IMR-90 (cell line): ENCODE results near the gene ANK3. TPM values are rescaled to one million over a fixed set of nuclear protein-coding genes. Genes with fewer than 3 reads are reported as not detected.

Experiments
- ATAC-seq: fragments of 200-7000 bp; cut with Tn5 transposase; 2 replicates; pipeline ENCODE4 v1.9.1; 2020; ENCODE audit warnings: low read depth, mild to moderate bottlenecking, moderate library complexity
- BruUV-seq: library from RNA; stranded (reverse); fragments of 400-500 nt; replicated peaks from 2 replicates; lab custom pipeline; 2021; lab: Mats Ljungman, UMichigan
- CTCF ChIA-PET: fragments of 300-600 bp; formaldehyde crosslinking; extraction: SDS; loops from one replicate; lab custom pipeline; 2021; ENCODE audit warnings: antibody characterized with exemption; lab: Yijun Ruan, JAX
- POLR2A ChIA-PET: fragments of 300-600 bp; sonication (Branson Sonifier 250); formaldehyde crosslinking; loops from one replicate; lab custom pipeline; 2022; ENCODE audit warnings: antibody characterized with exemption; ENCODE audit not compliant: unreplicated experiment; lab: Charles Lee
- DNase-seq: peaks from one replicate; pipeline ENCODE4 v3.0.0; 2013
- H2AFZ ChIP-seq: replicated peaks from 2 replicates; pipeline ENCODE3; 2013; ENCODE audit warnings: low read length, mild to moderate bottlenecking; ENCODE audit not compliant: poor library complexity
- H2AK5ac ChIP-seq: 2 replicates; pipeline ENCODE4 v1.6.1; 2013; ENCODE audit warnings: low read depth, low read length, inconsistent platforms
- H2AK9ac ChIP-seq: replicated peaks from 2 replicates; pipeline ENCODE3; 2013; ENCODE audit warnings: mild to moderate bottlenecking, low read depth, low read length, moderate library complexity; ENCODE audit not compliant: poor library complexity
- H2BK120ac ChIP-seq: 2 replicates; pipeline ENCODE4 v1.6.1; 2013; ENCODE audit warnings: low read depth, low read length, inconsistent platforms
- H2BK15ac ChIP-seq: 3 replicates; pipeline ENCODE4 v1.6.1; 2013; ENCODE audit warnings: low read depth, low read length, inconsistent platforms
- H2BK20ac ChIP-seq: 2 replicates; pipeline ENCODE4 v1.6.1; 2013; ENCODE audit warnings: low read depth, mild to moderate bottlenecking, inconsistent platforms, low read length, moderate library complexity
- H2BK5ac ChIP-seq: 2 replicates; pipeline ENCODE4 v1.6.1; 2013; ENCODE audit warnings: mild to moderate bottlenecking, low read depth, low read length, inconsistent platforms; ENCODE audit not compliant: poor library complexity, severe bottlenecking
- H3K14ac ChIP-seq: replicated peaks from 2 replicates; pipeline ENCODE4 v1.6.1; 2013; ENCODE audit warnings: low read depth, low read length, inconsistent platforms
- H3K18ac ChIP-seq: 2 replicates; pipeline ENCODE4 v1.6.1; 2013; ENCODE audit warnings: low read depth, low read length, control low read depth
- H3K23ac ChIP-seq: 2 replicates; pipeline ENCODE4 v1.6.1; 2013; ENCODE audit warnings: low read depth, low read length, inconsistent platforms
- H3K27ac ChIP-seq: 2 replicates; pipeline ENCODE4 v1.5.1; 2013; ENCODE audit warnings: mild to moderate bottlenecking, control low read depth, low read length; ENCODE audit not compliant: insufficient read depth
- H3K27me3 ChIP-seq: 2 replicates; pipeline ENCODE4 v1.6.1; 2013; ENCODE audit warnings: low read length; ENCODE audit not compliant: control insufficient read depth, insufficient read depth
- H3K36me3 ChIP-seq: 2 replicates; pipeline ENCODE4 v1.6.1; 2013; ENCODE audit warnings: low read length, mixed read lengths; ENCODE audit not compliant: control insufficient read depth, insufficient read depth
- H3K4ac ChIP-seq: 2 replicates; pipeline ENCODE4 v1.6.1; 2013; ENCODE audit warnings: low read depth, low read length, inconsistent platforms
- H3K4me1 ChIP-seq: 2 replicates; pipeline ENCODE4 v1.6.1; 2013; ENCODE audit warnings: low read length, mixed read lengths; ENCODE audit not compliant: control insufficient read depth, insufficient read depth
- H3K4me2 ChIP-seq: 2 replicates; pipeline ENCODE4 v1.6.1; 2013; ENCODE audit warnings: low read depth, mild to moderate bottlenecking, control low read depth, low read length, moderate library complexity
- H3K4me3 ChIP-seq: 2 replicates; pipeline ENCODE4 v1.5.1; 2013; ENCODE audit warnings: low read depth, mild to moderate bottlenecking, control low read depth, low read length, moderate library complexity; ENCODE audit not compliant: insufficient read depth
- H3K56ac ChIP-seq: 2 replicates; pipeline ENCODE4 v1.6.1; 2013; ENCODE audit warnings: low read length, inconsistent platforms; ENCODE audit not compliant: insufficient read depth; ENCODE audit errors: extremely low read depth
- H3K79me1 ChIP-seq, 2 experiments: 2 replicates each; pipeline ENCODE4 v1.6.1; 2013; ENCODE audit warnings: low read length in 2 of 2, inconsistent platforms in 1 of 2, low read depth in 1 of 2
- H3K9ac ChIP-seq: 2 replicates; pipeline ENCODE4 v1.6.1; 2013; ENCODE audit warnings: low read depth, low read length, control low read depth
- H3K9me1 ChIP-seq: 2 replicates; pipeline ENCODE4 v1.6.1; 2013; ENCODE audit warnings: low read length, inconsistent platforms; ENCODE audit not compliant: insufficient read depth
- H3K9me3 ChIP-seq: 2 replicates; pipeline ENCODE4 v1.6.1; 2013; ENCODE audit warnings: low read length; ENCODE audit not compliant: control insufficient read depth, insufficient read depth
- H4K20me1 ChIP-seq: 2 replicates; pipeline ENCODE4 v1.6.1; 2013; ENCODE audit warnings: low read length, inconsistent platforms; ENCODE audit not compliant: insufficient read depth
- H4K5ac ChIP-seq: 2 replicates; pipeline ENCODE4 v1.6.1; 2013; ENCODE audit warnings: mild to moderate bottlenecking, low read depth, low read length, control low read depth
- H4K8ac ChIP-seq, 2 experiments: 2 replicates each; pipeline ENCODE4 v1.6.1; 2013; ENCODE audit warnings: low read depth in 2 of 2, low read length in 2 of 2, control low read depth in 1 of 2, inconsistent platforms in 1 of 2
- H4K91ac ChIP-seq: 2 replicates; pipeline ENCODE4 v1.6.1; 2013; ENCODE audit warnings: low read depth, low read length, inconsistent platforms; ENCODE audit not compliant: insufficient read depth
- BHLHE40 ChIP-seq: fragments of 150-350 bp; IDR thresholded peaks from 2 replicates; pipeline ENCODE4 v1.6.1; 2016; ENCODE audit warnings: mild to moderate bottlenecking, low read depth, low read length
- CEBPB ChIP-seq: IDR thresholded peaks from 2 replicates; pipeline ENCODE4 v1.6.1; 2012; ENCODE audit warnings: low read depth, low read length, improper control_type of control experiment
- CHD1 ChIP-seq: IDR thresholded peaks from 2 replicates; pipeline ENCODE4 v1.6.1; 2012; ENCODE audit warnings: low read depth, low read length, improper control_type of control experiment
- MAFK ChIP-seq: IDR thresholded peaks from 2 replicates; pipeline ENCODE4 v1.6.1; 2012; ENCODE audit warnings: low read depth, low read length, improper control_type of control experiment
- MAZ ChIP-seq: IDR thresholded peaks from 2 replicates; pipeline ENCODE4 v1.6.1; 2012; ENCODE audit warnings: low read depth, mild to moderate bottlenecking, low read length, improper control_type of control experiment, moderate library complexity, borderline replicate concordance
- NFE2L2 ChIP-seq: fragments of 150-350 bp; IDR thresholded peaks from 2 replicates; pipeline ENCODE4 v1.6.1; 2016; ENCODE audit warnings: low read depth, mild to moderate bottlenecking, low read length
- POLR2A ChIP-seq: IDR thresholded peaks from 2 replicates; pipeline ENCODE4 v1.6.1; 2012; ENCODE audit warnings: mild to moderate bottlenecking, low read depth, low read length
- RAD21 ChIP-seq: IDR thresholded peaks from 2 replicates; pipeline ENCODE4 v1.6.1; 2012; ENCODE audit warnings: low read length, improper control_type of control experiment
- RCOR1 ChIP-seq: IDR thresholded peaks from 2 replicates; pipeline ENCODE4 v1.6.1; 2012; ENCODE audit warnings: mild to moderate bottlenecking, low read length, improper control_type of control experiment; ENCODE audit not compliant: insufficient replicate concordance
- RFX5 ChIP-seq: IDR thresholded peaks from 2 replicates; pipeline ENCODE4 v1.8.0; 2012; ENCODE audit warnings: low read depth, mild to moderate bottlenecking, low read length, moderate library complexity
- SMC3 ChIP-seq: fragments of 150-350 bp; IDR thresholded peaks from 2 replicates; pipeline ENCODE4 v1.6.1; 2016; ENCODE audit warnings: low read depth, mild to moderate bottlenecking, antibody characterized with exemption, low read length, moderate library complexity
- dilution Hi-C: fragments of 300-500 bp; cut with HindIII; formaldehyde crosslinking; loops from one replicate; pipeline ENCODE4 v1.14.3; 2018; ENCODE audit warnings: low sequenced_read_pairs; ENCODE audit not compliant: unreplicated experiment
- in situ Hi-C: fragments of 300-500 bp; cut with MboI; formaldehyde crosslinking; loops from 3 replicates; pipeline ENCODE4 v1.14.3; 2019; ENCODE audit warnings: low sequenced_read_pairs, inconsistent platforms, mixed read lengths
- intact Hi-C: fragments of 100-400 bp; cut with micrococcal nuclease; formaldehyde crosslinking; loops from 2 replicates; pipeline ENCODE4 v1.10.0; 2022
- polyA plus RNA-seq, 3 experiments: library from polyadenylated mRNA; depleted of rRNA; stranded (reverse); fragments of >200 nt; gene quantifications; 2 replicates each; pipeline ENCODE4 v1.2.3, GENCODE V29; 2012; ENCODE audit warnings: low replicate concordance in 1 of 3
- total RNA-seq: library from RNA; depleted of rRNA; stranded (reverse); fragments of >200 nt; gene quantifications from 2 replicates; pipeline ENCODE4 v1.2.3, GENCODE V29; 2012
- TF ChIP-seq, protein P1 (sequence below): fragments of 150-350 bp; IDR thresholded peaks from 2 replicates; pipeline ENCODE4 v1.6.1; 2016; ENCODE audit warnings: low read depth, mild to moderate bottlenecking, low read length, moderate library complexity, borderline replicate concordance
- TF ChIP-seq, protein P2 (sequence below): fragments of 150-350 bp; IDR thresholded peaks from 2 replicates; pipeline ENCODE4 v1.6.1; 2017; ENCODE audit warnings: mild to moderate bottlenecking, antibody characterized with exemption, low read length, low read depth

The ANK3 gene
- total and polyA plus RNA-seq, 2 of the 4 experiments (the other 2 are of a cell fraction) = 0.63 to 1.8 TPM

GRCh38 chr10:60358282-60358681, 31.4 kb downstream of the ANK3 start:
- POLR2A ChIA-PET = no interaction called here
- H4K20me1 ChIP-seq = no peaks in the 10 kb centered on the region
- H3K9me1 ChIP-seq = peaks cover 2% of the 10 kb centered on the region; the same call in 1 of the 2 replicates
- no peak overlapping the region for H2AK5ac ChIP-seq
- H3K4me2 ChIP-seq = no peak overlapping the region
- H3K27ac ChIP-seq = no peak overlapping the region
- no peak overlapping the region for H2BK15ac ChIP-seq
- no peak overlapping the region for H2AK9ac ChIP-seq
- H4K8ac ChIP-seq = no peak overlapping the region
- no peak overlapping the region for H4K91ac ChIP-seq
- no peaks in the 10 kb centered on the region for H3K36me3 ChIP-seq
- H2AFZ ChIP-seq = no peak overlapping the region
- no peak overlapping the region for H3K9ac ChIP-seq
- no peak for DNase-seq
- no peak overlapping the region for H4K5ac ChIP-seq
- ATAC-seq = no peak
- H3K56ac ChIP-seq = no peak overlapping the region
- no peak overlapping the region for H3K14ac ChIP-seq
- H3K9me3 ChIP-seq = no peaks in the 10 kb centered on the region
- dilution Hi-C loops = no loop called here
- H2BK5ac ChIP-seq = no peak overlapping the region
- intact Hi-C loops = no loop called here
- BruUV-seq = no TSS peak
- no peak overlapping the region for H3K4me3 ChIP-seq
- no peak overlapping the region for H3K4ac ChIP-seq
- TF ChIP-seq RFX5 (no peak), MAFK (no peak), SMC3 (no peak), POLR2A (no peak), CEBPB (no peak), RAD21 (no peak), RCOR1 (no peak), MAZ (no peak), BHLHE40 (no peak), CHD1 (no peak), NFE2L2 (no peak)
- TF ChIP-seq, protein P1, sequence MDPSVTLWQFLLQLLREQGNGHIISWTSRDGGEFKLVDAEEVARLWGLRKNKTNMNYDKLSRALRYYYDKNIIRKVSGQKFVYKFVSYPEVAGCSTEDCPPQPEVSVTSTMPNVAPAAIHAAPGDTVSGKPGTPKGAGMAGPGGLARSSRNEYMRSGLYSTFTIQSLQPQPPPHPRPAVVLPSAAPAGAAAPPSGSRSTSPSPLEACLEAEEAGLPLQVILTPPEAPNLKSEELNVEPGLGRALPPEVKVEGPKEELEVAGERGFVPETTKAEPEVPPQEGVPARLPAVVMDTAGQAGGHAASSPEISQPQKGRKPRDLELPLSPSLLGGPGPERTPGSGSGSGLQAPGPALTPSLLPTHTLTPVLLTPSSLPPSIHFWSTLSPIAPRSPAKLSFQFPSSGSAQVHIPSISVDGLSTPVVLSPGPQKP = no peak
- TF ChIP-seq, protein P2, sequence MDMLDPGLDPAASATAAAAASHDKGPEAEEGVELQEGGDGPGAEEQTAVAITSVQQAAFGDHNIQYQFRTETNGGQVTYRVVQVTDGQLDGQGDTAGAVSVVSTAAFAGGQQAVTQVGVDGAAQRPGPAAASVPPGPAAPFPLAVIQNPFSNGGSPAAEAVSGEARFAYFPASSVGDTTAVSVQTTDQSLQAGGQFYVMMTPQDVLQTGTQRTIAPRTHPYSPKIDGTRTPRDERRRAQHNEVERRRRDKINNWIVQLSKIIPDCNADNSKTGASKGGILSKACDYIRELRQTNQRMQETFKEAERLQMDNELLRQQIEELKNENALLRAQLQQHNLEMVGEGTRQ = no peak
- no peaks in the 10 kb centered on the region for H3K79me1 ChIP-seq
- no peak overlapping the region for H3K18ac ChIP-seq
- in situ Hi-C loops = no loop called here
- H3K23ac ChIP-seq = no peak overlapping the region
- H2BK20ac ChIP-seq = no peak overlapping the region
- 0 out of 2 replicates have a peak, but pooled peaks cover 2% of the 10 kb centered on the region for H3K27me3 ChIP-seq
- CTCF ChIA-PET = no interaction called here
- H3K4me1 ChIP-seq = peaks cover 2% of the 10 kb centered on the region
- H2BK120ac ChIP-seq = no peak overlapping the region
